Fibroblast of mammary gland (primary cell): Measurements from ENCODE around the gene IQSEC3.

Source experiments
- DNase-seq: peaks from one replicate; pipeline ENCODE4 v3.0.0-alpha.2; 2010; ENCODE audit warnings: low read depth
- H3K4me3 ChIP-seq: 2 replicates; pipeline ENCODE4 v1.5.1; 2011; ENCODE audit warnings: low read depth, mild to moderate bottlenecking, low read length, moderate library complexity; ENCODE audit not compliant: control insufficient read depth
- TF ChIP-seq, protein P1 (sequence below): conservative IDR thresholded peaks from 2 replicates; pipeline ENCODE4 v1.5.1; 2011; ENCODE audit warnings: low read depth, low read length, inconsistent platforms; ENCODE audit not compliant: control insufficient read depth, insufficient read depth

The IQSEC3 gene

DNA sequence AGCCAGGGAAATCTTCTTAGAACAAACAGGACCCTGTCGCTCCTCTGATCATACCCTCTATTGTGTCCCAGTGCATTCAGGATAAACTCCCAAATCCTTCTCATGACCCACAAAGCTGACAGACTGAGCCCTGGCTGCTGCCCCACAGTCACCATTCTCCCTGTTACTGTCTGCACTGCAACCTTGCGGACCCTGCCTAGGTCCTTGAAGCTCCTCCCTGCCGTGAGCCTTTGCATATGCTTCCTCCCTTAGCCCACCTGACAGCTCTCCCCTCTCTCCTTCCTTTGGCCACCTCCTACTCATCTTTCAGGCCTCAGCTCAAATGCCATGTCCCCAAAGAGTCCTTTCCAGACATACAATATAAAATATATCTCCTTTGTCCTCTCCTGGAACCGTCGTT lies 85.0 kb downstream of the IQSEC3 start:
- TF ChIP-seq, protein P1, sequence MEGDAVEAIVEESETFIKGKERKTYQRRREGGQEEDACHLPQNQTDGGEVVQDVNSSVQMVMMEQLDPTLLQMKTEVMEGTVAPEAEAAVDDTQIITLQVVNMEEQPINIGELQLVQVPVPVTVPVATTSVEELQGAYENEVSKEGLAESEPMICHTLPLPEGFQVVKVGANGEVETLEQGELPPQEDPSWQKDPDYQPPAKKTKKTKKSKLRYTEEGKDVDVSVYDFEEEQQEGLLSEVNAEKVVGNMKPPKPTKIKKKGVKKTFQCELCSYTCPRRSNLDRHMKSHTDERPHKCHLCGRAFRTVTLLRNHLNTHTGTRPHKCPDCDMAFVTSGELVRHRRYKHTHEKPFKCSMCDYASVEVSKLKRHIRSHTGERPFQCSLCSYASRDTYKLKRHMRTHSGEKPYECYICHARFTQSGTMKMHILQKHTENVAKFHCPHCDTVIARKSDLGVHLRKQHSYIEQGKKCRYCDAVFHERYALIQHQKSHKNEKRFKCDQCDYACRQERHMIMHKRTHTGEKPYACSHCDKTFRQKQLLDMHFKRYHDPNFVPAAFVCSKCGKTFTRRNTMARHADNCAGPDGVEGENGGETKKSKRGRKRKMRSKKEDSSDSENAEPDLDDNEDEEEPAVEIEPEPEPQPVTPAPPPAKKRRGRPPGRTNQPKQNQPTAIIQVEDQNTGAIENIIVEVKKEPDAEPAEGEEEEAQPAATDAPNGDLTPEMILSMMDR: no peak
- DNase-seq: no peak
- no peak overlapping the region for H3K4me3 ChIP-seq

DNA sequence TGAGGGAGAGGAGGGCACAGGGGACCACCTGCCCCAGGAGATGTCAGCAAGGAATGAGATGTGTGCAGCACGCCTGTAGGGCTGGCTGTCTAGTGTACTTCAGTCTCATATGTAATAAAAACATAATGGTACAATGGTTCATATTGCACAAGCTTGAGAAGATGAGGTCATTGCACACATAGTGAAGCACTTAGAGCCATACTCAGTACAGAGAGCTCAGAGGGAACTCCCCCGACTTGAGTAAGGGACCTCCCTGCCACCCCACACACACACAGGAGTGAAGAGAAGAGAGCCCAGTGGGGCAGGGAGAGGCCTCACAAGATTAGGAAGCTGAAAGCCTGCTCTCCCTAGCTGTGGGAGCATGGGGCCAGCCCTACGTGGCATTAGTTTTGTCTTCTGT lies 85.9 kb downstream of the IQSEC3 start:
- TF ChIP-seq, protein P1: no peak

DNA sequence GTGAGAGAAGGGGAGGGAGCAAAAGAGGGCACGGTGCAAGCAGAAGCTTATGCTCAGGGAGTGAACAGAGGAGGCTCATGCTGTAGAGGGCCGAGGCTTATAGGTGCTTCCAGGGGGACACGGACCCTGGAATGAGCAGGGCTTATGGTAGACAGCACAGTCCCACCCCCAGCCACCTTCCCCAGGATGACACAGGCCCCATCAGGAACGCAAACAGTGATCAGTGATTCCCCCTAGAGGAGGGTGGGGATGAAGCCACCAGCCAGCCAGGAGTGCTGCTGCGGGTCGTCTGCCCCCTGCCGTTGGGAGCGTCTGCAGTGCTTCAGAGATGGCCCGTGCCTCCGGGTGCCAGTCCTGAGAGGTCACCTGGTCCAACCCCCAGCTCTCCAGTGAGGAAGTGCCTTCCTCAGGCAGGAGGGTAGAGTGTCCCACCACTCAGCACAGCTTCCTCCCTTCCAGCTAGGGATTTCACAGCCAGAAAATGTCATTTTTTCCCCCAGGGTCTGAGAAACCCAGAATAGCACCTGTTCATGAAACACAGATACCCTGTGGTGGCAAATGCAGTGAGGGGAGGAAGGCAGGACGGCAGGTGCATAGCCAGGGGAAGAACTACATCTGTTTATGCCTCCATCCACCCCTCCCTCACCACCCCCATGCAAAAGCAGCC lies 86.6 kb downstream of the IQSEC3 start:
- H3K4me3 ChIP-seq: no peak overlapping the region
- TF ChIP-seq, protein P1: peak; percentile 62
- DNase-seq: peak; percentile 44

More for the DNA sequence above, 85.9 kb downstream of the IQSEC3 start:
- DNase-seq: peak; percentile 50
- no peak overlapping the region for H3K4me3 ChIP-seq

DNA sequence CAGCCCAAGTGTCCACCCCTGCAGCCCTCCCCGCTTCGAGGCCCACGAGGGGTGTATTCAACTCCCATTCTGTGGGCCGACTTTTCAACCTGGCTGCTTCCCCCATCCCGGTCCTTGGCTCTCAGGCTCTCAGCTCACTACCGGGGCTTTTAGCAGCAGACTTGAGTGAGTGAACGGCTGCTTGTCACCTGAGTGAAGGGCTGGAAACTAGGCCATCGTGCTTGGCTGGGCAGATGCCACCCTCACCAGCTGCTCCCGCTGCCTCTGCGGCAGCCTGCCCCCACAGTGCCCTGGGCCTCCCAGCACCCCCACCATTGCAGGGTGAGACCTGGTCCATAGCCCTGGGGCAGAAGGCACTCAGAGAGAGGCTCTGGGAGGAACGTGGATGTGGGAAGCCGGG lies 87.5 kb downstream of the IQSEC3 start:
- no peak overlapping the region for H3K4me3 ChIP-seq
- TF ChIP-seq, protein P1: no peak
- no peak for DNase-seq

DNA sequence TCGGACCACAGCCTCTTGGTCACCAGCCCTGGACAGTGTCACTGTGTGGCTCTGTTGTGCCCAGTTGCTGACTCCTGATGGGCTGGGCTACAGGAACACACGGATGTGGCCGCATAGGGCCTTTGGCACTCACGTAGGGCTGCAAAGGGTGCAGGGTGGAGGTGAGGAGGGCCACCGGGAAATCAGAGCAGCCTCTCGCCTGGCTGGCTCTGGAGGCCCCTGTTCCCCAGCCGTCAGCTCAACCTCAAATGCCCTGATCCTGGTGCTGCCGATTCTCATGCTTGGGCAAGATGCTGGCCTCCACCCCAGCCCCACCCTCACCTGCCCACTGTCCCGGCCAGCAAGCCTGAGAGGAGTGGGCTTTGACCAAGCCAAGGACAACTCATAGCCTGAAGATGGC lies 88.4 kb downstream of the IQSEC3 start:
- TF ChIP-seq, protein P1: no peak
- no peak for DNase-seq
- no peak overlapping the region for H3K4me3 ChIP-seq

DNA sequence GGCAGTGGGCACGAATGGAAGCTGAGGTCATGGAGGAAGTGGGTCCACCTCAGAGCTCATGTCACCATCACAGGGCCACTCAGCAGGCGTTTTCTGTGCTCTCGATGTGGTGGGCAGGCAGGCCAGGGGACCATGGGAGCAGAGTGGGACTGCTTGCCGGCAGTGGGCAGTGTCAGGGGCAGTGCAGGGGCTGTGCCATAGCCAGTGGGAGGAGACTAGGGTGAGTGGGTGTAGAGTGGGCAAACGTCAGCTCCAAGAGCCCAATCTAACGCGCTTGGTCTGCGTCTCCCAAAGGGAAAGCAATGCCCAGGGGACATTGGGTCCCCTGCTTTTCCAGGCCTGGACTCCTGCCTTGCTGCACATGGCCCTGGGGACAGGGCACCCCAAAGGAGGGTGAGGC lies 89.1 kb downstream of the IQSEC3 start:
- DNase-seq: no peak
- H3K4me3 ChIP-seq: no peak overlapping the region
- TF ChIP-seq, protein P1: no peak

DNA sequence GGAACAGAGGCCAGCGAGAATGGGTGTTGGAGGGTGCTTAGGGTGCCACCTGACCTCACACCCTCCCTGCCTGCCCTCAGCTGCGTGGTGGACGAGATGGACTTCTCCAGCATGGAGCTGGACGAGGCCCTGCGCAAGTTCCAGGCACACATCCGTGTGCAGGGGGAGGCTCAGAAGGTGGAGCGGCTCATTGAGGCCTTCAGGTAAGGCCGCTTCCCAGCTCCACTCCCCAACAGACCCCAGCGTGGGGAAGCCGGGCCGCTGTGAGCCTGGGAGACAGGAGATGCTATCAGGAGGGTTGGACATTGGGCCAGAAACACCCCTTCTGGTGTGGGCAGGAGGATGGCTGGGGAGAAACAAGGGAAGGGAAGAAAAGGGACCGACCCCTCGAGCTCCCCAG lies 90.4 kb downstream of the IQSEC3 start:
- TF ChIP-seq, protein P1: no peak
- DNase-seq: no peak

More for the DNA sequence above, 90.4 kb downstream of the IQSEC3 start:
- no peak overlapping the region for H3K4me3 ChIP-seq
